NCI-H1092 treated with DMSO at 0.1 percent for 48 hours (cell line): Measurements from ENCODE around the gene ELN.
A peak's percentile ranks its signal among the peaks of the same experiment; 100 is the strongest.

Source experiments
- DNase-seq: peaks from one replicate; lab custom pipeline; 2025; lab: John Stamatoyannopoulos, UW

The ELN gene

DNA sequence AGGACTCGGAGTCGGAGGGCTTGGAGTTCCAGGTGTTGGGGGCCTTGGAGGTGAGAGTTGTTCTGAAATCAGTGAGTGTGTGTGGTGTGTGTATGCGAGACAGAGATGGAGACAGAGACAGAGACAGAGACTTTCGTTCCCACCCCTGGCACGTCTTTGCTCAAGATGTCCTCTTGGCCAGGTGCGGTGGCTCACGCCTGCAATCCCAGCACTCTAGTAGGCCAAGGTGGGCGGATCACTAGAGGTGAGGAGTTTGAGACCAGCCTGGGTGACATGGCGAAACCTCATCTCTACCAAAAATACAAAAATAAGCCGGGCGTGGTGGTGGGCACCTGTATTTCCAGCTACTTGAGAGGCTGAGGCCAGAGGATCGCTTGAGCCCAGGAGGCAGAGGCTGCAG, 35.7 kb downstream of the ELN start:
- no peak for DNase-seq

GRCh38 chr7:74064696-74065095, 36.7 kb downstream of the ELN start:
- no peak for DNase-seq

- DNase-seq = no peak
Measured at GRCh38 chr7:74066626-74067025, 38.7 kb downstream of the ELN start.

GRCh38 chr7:74068378-74069085, 40.6 kb downstream of the ELN start:
- DNase-seq = no peak

DNA sequence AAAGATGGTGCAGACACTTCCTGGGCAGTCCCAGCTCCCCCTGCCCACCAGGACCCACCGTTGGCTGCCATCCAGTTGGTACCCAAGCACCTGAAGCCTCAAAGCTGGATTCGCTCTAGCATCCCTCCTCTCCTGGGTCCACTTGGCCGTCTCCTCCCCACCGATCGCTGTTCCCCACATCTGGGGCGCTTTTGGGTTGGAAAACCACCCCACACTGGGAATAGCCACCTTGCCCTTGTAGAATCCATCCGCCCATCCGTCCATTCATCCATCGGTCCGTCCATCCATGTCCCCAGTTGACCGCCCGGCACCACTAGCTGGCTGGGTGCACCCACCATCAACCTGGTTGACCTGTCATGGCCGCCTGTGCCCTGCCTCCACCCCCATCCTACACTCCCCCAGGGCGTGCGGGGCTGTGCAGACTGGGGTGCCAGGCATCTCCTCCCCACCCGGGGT, 41.1 kb downstream of the ELN start:
- DNase-seq = no peak

- DNase-seq = no peak
Measured at GRCh38 chr7:74069790-74070618, 42.0 kb downstream of the ELN start.

DNA sequence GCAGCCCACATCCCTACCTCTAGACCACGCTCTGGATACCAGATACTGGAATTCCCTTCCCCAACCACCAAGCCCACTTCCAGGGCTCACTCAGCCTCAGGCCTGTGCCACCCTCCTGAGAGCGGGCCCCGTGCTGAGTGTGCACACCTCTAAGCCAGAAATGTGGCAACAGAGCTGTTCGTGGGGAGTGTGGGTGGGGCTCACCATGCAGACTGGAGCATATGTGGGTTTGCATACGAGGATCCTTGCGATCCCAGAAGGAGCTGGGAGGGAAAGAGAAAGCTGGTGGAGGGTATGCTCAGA, 42.6 kb downstream of the ELN start:
- DNase-seq = no peak

DNA sequence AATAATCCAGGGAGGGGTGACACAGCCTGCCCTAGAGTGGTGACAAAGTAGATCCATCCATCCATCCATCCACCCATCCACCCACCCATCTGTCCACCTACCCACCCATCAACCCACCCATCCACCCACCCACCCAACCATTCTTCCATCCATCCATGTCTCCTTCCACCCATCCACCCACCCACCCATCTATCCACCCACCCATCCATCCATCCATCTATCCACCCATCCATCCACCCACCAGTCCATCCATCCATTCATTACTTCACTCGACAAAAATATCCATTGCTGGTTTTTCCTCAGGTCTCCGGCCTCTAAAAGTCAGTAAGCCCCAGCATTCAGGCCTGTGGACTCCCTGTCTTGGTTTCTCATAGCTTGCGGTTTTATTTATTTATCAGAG, 43.1 kb downstream of the ELN start:
- no peak for DNase-seq

DNA sequence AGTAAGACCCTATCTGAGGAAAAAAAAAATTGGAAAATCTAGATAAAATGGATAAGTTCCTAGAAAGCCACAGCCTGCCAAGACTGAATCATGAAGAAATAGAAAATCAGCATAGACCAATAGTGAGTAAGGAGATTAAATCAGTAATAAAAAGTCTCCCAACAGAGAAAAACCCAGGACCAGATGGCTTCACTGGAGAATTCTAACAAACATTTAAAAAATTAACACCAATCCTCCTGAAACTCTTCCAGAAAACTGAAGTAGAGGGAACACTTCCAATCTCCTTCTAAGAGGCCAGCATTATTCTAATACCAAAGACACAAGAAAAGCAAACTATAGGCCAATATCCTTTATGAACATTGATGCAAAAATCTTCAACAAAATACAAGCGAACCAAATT, 46.8 kb downstream of the ELN start:
- no peak for DNase-seq

GRCh38 chr7:74078461-74078860, 50.5 kb downstream of the ELN start:
- no peak for DNase-seq

DNA sequence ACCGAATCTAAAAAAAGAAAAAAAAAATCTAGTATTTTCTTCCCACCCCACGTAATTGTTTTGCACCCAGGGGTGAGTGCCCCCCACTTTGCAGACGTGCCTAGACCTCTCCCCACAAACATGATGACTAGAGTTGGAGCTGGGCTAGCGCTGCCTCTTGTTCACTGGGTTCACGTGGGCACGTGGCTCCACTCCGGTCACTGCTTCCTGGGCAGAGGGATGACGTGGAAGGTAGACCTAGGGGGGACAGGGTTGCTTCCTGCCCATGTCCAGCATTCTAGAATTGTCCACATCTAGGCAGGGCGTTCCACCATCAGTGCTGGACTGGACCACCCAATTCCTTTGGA, 54.8 kb downstream of the ELN start:
- no peak for DNase-seq

DNA sequence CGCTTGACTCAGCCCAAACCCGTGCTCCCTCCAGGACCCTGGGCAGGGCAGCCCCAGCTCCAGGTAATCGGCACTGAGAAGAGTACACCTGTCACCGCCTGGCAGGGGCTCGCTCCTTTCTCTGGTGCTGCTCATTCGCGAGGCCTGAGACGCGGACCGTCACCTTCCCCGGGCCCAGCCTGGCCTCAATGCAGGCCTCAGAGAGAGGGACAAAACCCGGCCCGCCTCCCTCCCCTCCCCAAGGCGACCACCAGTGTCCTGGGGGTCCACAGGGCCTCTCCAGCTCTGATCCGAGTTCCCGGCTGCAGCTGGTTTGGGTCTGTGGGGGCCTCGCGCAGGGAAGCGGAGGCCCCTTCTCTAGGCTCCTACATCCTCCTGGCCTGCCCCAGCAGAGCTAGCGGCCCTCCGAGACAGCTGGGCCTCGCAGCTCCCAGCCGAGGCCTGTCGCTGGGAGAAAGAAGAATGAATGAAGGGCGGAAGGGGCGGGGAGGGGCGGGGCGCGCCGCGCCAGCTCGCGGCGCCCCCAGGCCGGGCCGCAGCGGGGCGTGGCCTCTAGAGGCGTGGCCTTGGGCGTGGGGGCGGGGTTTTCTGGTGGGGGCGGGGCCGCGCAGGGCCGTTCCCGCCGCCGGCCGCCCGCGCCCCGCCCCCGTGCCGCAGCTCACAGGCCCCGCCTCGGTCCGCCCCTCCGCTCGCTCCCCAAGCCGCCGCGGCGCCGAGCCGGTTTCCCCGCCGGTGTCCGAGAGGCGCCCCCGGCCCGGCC, 55.3 kb downstream of the ELN start, which contains the start of gene LIMK1:
LIMK1 (plus strand) TSS at position 688 of the 760 bp plus-strand sequence. CDS start 187 bp downstream, outside the sequence.
- DNase-seq = peak; percentile 90

DNA sequence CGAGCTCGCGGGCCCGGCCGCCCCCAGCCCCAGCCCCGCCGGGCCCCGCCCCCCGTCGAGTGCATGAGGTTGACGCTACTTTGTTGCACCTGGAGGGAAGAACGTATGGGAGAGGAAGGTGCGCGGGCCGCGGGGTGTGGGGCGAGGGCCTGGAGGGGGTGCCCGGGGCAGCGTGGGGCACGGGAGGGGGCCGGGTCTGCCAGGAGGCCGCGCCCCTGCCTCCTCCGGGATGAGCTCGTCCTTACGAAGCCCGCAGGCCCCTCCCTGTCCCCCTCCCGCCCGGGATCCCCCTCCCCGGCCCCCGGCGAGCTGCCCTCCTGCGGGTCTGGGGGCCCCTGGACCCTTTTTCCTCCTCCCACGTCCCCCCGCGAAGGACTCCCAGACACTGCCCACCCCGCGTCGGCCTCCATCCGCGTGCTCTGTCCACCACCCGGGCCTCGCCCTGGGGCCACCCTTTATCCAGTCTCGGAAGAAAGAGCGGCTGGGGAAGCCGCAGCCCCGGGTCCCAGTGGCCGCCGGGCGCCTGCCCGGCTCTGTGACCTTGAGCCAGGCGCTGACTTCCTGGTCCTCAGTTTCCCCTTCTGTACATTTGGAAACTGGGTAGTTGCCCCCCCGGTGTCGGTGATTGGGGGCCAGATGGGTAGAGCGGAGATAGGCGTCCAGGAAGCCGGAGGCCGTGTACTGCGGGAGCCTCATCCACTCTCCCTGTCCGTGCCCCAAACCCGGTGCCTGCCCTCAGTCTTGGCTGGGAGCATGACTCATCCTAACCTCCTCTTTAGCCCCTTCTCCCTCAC, 56.2 kb downstream of the ELN start:
- DNase-seq = peak; percentile 66

DNA sequence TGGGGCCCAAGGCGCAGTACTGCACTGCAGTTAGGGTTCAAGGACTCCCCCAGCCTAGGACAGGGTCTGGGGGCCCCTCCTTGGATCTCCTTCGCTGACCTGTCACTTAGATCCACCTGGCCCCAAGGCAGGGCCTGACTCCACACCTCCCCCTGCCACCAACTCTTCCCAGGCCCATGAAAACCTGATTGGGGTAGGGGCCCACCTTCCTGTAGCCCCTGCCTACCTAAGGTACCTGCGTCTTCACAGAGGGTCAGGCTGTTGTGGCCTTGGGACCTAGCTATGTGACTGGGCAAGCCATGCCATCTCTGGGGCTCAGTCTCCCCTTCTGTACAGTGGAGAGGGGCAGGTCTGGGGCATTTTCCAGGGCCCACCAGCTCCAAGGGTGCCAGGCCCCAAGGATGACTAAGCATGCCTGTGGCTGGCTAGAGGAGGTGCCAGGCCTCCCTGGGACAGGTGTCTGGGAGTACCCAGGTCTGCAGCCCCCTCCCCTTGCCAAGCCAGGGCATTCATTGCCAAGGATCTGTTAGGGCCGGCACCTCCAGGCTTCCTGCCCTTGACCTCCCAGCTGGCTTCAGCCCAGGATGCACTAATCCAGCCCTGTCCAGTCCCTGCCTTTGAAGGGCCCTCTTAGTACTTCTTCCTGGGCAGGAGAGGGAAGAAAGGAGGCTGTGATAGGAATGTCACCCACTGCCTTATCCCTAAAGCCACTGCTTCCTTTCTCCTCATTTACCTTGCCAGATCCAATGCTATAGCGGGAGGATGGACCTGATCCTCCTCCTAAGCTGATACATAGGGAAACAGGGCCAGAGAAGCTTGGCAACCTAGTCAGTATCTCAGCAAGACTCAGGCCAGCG, 57.0 kb downstream of the ELN start:
- DNase-seq = no peak

- no peak for DNase-seq
Measured at GRCh38 chr7:74087791-74088453, 59.9 kb downstream of the ELN start.

DNA sequence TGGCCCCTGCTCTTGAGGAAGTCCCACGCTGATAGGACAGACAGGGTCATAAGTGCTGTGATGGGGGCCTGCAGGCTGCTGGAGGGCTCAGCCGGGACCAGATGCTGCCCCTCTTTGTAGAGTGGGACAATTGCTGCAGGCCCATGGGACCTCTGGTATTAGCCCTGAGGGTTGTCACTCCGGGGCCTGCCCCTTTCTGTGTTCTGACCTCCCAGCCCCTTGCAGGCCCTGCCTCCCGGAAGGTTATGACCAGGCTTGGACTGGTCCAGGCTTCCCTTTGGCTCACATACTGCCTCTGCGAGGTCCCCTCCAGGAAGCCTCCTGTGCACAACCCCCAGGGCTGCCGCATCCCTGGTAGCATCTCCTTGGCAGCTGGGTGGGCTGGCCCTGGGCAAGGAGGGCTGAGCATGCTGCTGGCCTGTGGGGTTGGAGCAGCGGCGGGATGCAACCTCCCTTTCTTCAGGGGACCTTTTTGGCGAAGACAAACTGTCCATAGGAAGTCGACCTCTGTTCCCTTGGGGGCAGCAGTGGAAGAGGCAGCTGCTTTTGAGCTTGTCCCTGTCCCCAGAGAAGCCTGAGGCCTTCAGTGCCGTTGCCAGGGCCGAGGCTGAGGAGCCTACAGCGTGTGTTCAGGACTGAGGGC, 64.5 kb downstream of the ELN start:
- no peak for DNase-seq

GRCh38 chr7:74092964-74093471, 65.0 kb downstream of the ELN start:
- no peak for DNase-seq

DNA sequence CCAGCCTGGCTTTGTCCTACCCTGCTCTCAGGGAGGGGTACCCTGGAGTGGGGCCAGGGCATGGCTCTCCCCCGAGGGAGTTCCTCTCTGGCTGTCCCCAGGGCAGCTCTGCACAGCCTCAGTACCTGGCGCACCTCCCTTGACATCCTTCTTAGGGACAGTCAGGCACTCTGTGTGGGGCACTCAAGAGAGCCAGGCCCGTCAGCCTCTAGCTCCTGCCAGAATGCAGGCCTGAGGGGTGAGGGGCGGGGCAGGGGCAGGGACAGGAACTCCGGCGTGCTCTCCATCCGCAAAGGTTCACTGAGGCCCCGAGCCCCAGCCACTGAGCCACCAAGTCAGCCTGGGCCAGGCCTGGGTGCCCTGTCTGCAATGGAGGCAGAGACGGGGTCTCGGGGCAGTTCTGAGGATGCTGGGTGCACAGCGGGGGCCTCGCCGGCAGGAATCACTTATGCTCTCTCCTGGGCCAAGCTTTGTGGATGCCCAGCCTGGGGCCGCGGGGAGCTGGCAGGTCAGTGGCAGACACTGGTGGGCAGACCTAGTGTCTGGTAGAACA, 65.8 kb downstream of the ELN start:
- DNase-seq = no peak
